Activated CD4-positive, alpha-beta T cell treated with anti-CD3 and anti-CD28 coated beads for 36 hours (primary cell): ENCODE measurements around the gene PPARG. TPM values are rescaled to one million over a fixed set of nuclear protein-coding genes. Genes with fewer than 3 reads are reported as not detected.
"Not testable (repeated sequence)": the region's sequence is repeated elsewhere in the genome, so short reads cannot be mapped to it uniquely, and the experiment has no call there.

ENCODE experiments used
- ATAC-seq: fragments of 200-7000 bp; cut with Tn5 transposase; one replicate; pipeline ENCODE4 v1.10.0; 2021; ENCODE audit warnings: mild to moderate bottlenecking, moderate library complexity
- CTCF ChIA-PET: fragments of 350-600 bp; sonication (Branson Sonifier 250); formaldehyde crosslinking; loops from one replicate; lab custom pipeline; 2021; ENCODE audit warnings: antibody characterized with exemption; lab: Charles Lee
- POLR2A ChIA-PET: fragments of 350-600 bp; sonication (Branson Sonifier 250); formaldehyde crosslinking; loops from one replicate; lab custom pipeline; 2021; ENCODE audit warnings: antibody characterized with exemption, inconsistent platforms; lab: Charles Lee
- DNase-seq: peaks from one replicate; pipeline ENCODE4 v3.0.0-alpha.2; 2020
- H3K27ac Mint-ChIP-seq: one replicate; pipeline ENCODE4 v1.8.0; 2021; ENCODE audit warnings: mixed read lengths
- H3K27me3 Mint-ChIP-seq: one replicate; pipeline ENCODE4 v1.8.0; 2021; ENCODE audit warnings: mixed read lengths
- H3K36me3 Mint-ChIP-seq: one replicate; pipeline ENCODE4 v1.8.0; 2021; ENCODE audit warnings: low read depth, mixed read lengths
- H3K4me1 Mint-ChIP-seq: one replicate; pipeline ENCODE4 v1.8.0; 2021; ENCODE audit warnings: mixed read lengths
- H3K4me3 Mint-ChIP-seq: one replicate; pipeline ENCODE4 v1.8.0; 2021; ENCODE audit warnings: mild to moderate bottlenecking, moderate library complexity, mixed read lengths
- H3K9me3 Mint-ChIP-seq: one replicate; pipeline ENCODE4 v1.8.0; 2021; ENCODE audit warnings: low read depth, mixed read lengths
- intact Hi-C, 2 experiments: fragments of 100-400 bp; cut with DNase I in 1 of 2; cut with micrococcal nuclease in 1 of 2; formaldehyde crosslinking; loops; one replicate each; pipeline versions ENCODE4 v1.14.2 to v1.15.1; 2022 to 2024; cut with DNase I, micrococcal nuclease
- total RNA-seq, 2 experiments: library from RNA; stranded (reverse); gene quantifications; one replicate each; pipeline ENCODE4 v1.2.3, GENCODE V29; 2021

The PPARG gene
- total RNA-seq, 2 experiments from 2014 or later, result 1.1 TPM

GRCh38 chr3:12468757-12469156, 179.9 kb downstream of the PPARG start:
- intact Hi-C loops, result no loop called here
- H3K4me1 Mint-ChIP-seq, result peaks cover 39% of the 10 kb centered on the region

DNA sequence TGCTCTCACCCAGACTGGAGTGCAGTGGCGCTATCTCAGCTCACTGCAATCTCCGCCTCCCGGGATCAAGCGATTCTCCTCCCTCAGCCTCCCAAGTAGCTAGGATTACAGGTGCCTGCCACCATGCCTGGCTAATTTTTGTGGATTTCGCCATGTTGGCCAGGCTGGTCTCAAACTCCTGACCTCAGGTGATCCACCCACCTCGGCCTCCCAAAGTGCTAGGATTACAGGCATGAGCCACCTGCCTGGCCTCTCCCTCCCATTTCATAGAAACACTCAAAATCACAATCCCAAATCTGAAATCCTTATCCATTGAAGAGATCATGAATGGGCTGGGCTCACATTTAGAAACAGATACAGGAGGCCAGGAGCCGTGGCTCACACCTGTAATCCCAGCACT, 180.4 kb downstream of the PPARG start:
- POLR2A ChIA-PET, result interaction anchor here (0.6 kb wide), 1 partner anchor 37 kb away, joined by 4 read pairs; no protein-coding TSS in a partner anchor
- not testable (repeated sequence) for ATAC-seq

More at GRCh38 chr3:12468757-12469156, 179.9 kb downstream of the PPARG start:
- DNase-seq, result no peak
- no peaks in the 10 kb centered on the region for H3K27me3 Mint-ChIP-seq
- no peaks in the 10 kb centered on the region for H3K9me3 Mint-ChIP-seq
- ChIA-PET POLR2A (no interaction called here), CTCF (interaction anchor here (0.7 to 3.8 kb wide), 2 partner anchors 332 to 510 kb away, joined by 3 to 25 read pairs; no protein-coding TSS in a partner anchor)
- H3K27ac Mint-ChIP-seq, result no peak overlapping the region
- no peaks in the 10 kb centered on the region for H3K36me3 Mint-ChIP-seq
- H3K4me3 Mint-ChIP-seq, result no peak overlapping the region
- no peak for ATAC-seq

GRCh38 chr3:12470111-12470510, 181.2 kb downstream of the PPARG start:
- ChIA-PET POLR2A (no interaction called here), CTCF (interaction anchor here (0.6 to 3.8 kb wide), 14 partner anchors 9 to 1633 kb away, joined by 3 to 25 read pairs (median 4); partner anchors contain the start of gene TSEN2)
- H3K9me3 Mint-ChIP-seq, result no peaks in the 10 kb centered on the region
- ATAC-seq (no peak), DNase-seq (no peak)
- H3K4me1 Mint-ChIP-seq, result peaks cover 36% of the 10 kb centered on the region
- intact Hi-C loops, result loop anchor here (2.0 to 5.0 kb wide), 2 partner anchors 48 to 283 kb away; no protein-coding TSS in a partner anchor
- H3K4me3 Mint-ChIP-seq, result no peak overlapping the region
- no peaks in the 10 kb centered on the region for H3K36me3 Mint-ChIP-seq
- H3K27me3 Mint-ChIP-seq, result no peaks in the 10 kb centered on the region
- no peak overlapping the region for H3K27ac Mint-ChIP-seq

More for the DNA sequence above, 180.4 kb downstream of the PPARG start:
- H3K9me3 Mint-ChIP-seq, H3K27me3 Mint-ChIP-seq, H3K36me3 Mint-ChIP-seq, H3K4me3 Mint-ChIP-seq, H3K27ac Mint-ChIP-seq, DNase-seq, intact Hi-C loops: not testable (repeated sequence)
- CTCF ChIA-PET, result interaction anchor here (0.7 to 3.8 kb wide), 2 partner anchors 333 to 510 kb away, joined by 3 to 25 read pairs; no protein-coding TSS in a partner anchor
- H3K4me1 Mint-ChIP-seq, result peaks cover 37% of the 10 kb centered on the region

- intact Hi-C loops, result loop anchor here (1.0 to 5.0 kb wide), 8 partner anchors 14 to 291 kb away; partner anchors contain the start of gene TSEN2 (in 1 of the 2)
- Mint-ChIP-seq H3K27me3 (no peaks in the 10 kb centered on the region), H3K4me1 (peaks cover 36% of the 10 kb centered on the region), H3K36me3 (no peaks in the 10 kb centered on the region), H3K27ac (peak overlapping the region; percentile 81), H3K9me3 (no peaks in the 10 kb centered on the region), H3K4me3 (peak overlapping the region; percentile 12)
- DNase-seq, result no peak
- no peak for ATAC-seq
- ChIA-PET CTCF (interaction anchor here (0.6 to 3.8 kb wide), 17 partner anchors 9 to 1632 kb away, joined by 3 to 25 read pairs (median 3); partner anchors contain the start of gene TSEN2), POLR2A (interaction anchor here (1.0 kb wide), 1 partner anchor 75 kb away, joined by 3 read pairs; no protein-coding TSS in a partner anchor)
These were observed 181.8 kb downstream of the PPARG start for GRCh38 chr3:12470680-12471079.

DNA sequence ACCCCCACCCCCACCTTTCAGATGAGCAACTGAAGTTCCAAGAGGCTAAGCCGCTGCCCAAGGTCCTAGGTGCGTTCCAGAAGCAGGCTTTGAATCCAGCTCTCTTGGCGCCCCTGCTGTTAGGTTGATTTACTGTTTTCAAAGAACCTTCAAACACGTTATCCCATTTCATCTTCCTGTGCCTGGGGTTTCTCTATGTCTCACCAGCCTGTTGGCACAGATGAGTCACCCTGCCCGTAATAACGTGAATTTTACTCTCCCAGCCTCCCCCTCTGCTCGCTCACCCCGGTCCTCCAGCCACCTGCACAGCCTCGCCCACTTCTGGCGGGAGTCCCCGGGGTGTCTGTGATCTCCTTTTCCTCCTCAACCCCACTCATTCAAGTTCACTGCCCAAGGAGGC, 182.4 kb downstream of the PPARG start:
- intact Hi-C loops, result loop anchor here (1.0 to 5.0 kb wide), 8 partner anchors 13 to 292 kb away; partner anchors contain the start of gene TSEN2 (in 1 of the 2)
- Mint-ChIP-seq H3K4me1 (peaks cover 36% of the 10 kb centered on the region), H3K9me3 (no peaks in the 10 kb centered on the region), H3K36me3 (no peaks in the 10 kb centered on the region), H3K27ac (peak overlapping the region; percentile 81), H3K4me3 (peak overlapping the region; percentile 12), H3K27me3 (no peaks in the 10 kb centered on the region)
- DNase-seq (peak; percentile 91), ATAC-seq (peak; percentile 96)
- ChIA-PET POLR2A (interaction anchor here (0.7 to 1.0 kb wide), 2 partner anchors 76 to 292 kb away, joined by 3 read pairs; no protein-coding TSS in a partner anchor), CTCF (interaction anchor here (0.6 to 3.8 kb wide), 15 partner anchors 9 to 335 kb away, joined by 3 to 25 read pairs (median 3); partner anchors contain the start of gene TSEN2)

GRCh38 chr3:12472000-12472610, 183.2 kb downstream of the PPARG start:
- Mint-ChIP-seq H3K27ac (peak overlapping the region; percentile 81), H3K4me1 (peaks cover 36% of the 10 kb centered on the region), H3K27me3 (no peaks in the 10 kb centered on the region), H3K9me3 (no peaks in the 10 kb centered on the region), H3K4me3 (no peak overlapping the region), H3K36me3 (no peaks in the 10 kb centered on the region)
- intact Hi-C loops, result loop anchor here (1.0 to 5.0 kb wide), 8 partner anchors 12 to 293 kb away; partner anchors contain the start of gene TSEN2 (in 1 of the 2)
- CTCF ChIA-PET, result interaction anchor here (0.8 to 3.8 kb wide), 4 partner anchors 8 to 336 kb away, joined by 3 to 25 read pairs (median 6); partner anchors contain the start of gene TSEN2
- ATAC-seq (no peak), DNase-seq (no peak)
- POLR2A ChIA-PET, result interaction anchor here (0.6 kb wide), 1 partner anchor 192 kb away, joined by 3 read pairs; no protein-coding TSS in a partner anchor

- peaks cover 36% of the 10 kb centered on the region for H3K4me1 Mint-ChIP-seq
- H3K9me3 Mint-ChIP-seq, result no peaks in the 10 kb centered on the region
- ATAC-seq, result no peak
- no peaks in the 10 kb centered on the region for H3K27me3 Mint-ChIP-seq
- no peak overlapping the region for H3K4me3 Mint-ChIP-seq
- no peak overlapping the region for H3K27ac Mint-ChIP-seq
- no peaks in the 10 kb centered on the region for H3K36me3 Mint-ChIP-seq
- DNase-seq, result no peak
- POLR2A ChIA-PET, result interaction anchor here (0.6 kb wide), 1 partner anchor 193 kb away, joined by 3 read pairs; no protein-coding TSS in a partner anchor
- CTCF ChIA-PET, result interaction anchor here (1.2 kb wide), 1 partner anchor 337 kb away, joined by 8 read pairs; no protein-coding TSS in a partner anchor
- intact Hi-C loops, result loop anchor here in 1 of 2 experiments (5.0 kb wide), 1 partner anchor 50 kb away; no protein-coding TSS in a partner anchor
These were observed 183.9 kb downstream of the PPARG start for GRCh38 chr3:12472796-12473195.

GRCh38 chr3:12473511-12473910, 184.6 kb downstream of the PPARG start:
- CTCF ChIA-PET, result interaction anchor here (0.9 to 1.2 kb wide), 2 partner anchors 10 to 338 kb away, joined by 3 to 8 read pairs; partner anchors contain the start of gene TSEN2
- Mint-ChIP-seq H3K36me3 (no peaks in the 10 kb centered on the region), H3K9me3 (no peaks in the 10 kb centered on the region), H3K27me3 (no peaks in the 10 kb centered on the region), H3K27ac (peak overlapping the region; percentile 23), H3K4me1 (peaks cover 36% of the 10 kb centered on the region), H3K4me3 (no peak overlapping the region)
- intact Hi-C loops, result loop anchor here in 1 of 2 experiments (5.0 kb wide), 1 partner anchor 51 kb away; no protein-coding TSS in a partner anchor
- POLR2A ChIA-PET, result no interaction called here
- peak; percentile 25 for ATAC-seq
- peak; percentile 29 for DNase-seq

DNA sequence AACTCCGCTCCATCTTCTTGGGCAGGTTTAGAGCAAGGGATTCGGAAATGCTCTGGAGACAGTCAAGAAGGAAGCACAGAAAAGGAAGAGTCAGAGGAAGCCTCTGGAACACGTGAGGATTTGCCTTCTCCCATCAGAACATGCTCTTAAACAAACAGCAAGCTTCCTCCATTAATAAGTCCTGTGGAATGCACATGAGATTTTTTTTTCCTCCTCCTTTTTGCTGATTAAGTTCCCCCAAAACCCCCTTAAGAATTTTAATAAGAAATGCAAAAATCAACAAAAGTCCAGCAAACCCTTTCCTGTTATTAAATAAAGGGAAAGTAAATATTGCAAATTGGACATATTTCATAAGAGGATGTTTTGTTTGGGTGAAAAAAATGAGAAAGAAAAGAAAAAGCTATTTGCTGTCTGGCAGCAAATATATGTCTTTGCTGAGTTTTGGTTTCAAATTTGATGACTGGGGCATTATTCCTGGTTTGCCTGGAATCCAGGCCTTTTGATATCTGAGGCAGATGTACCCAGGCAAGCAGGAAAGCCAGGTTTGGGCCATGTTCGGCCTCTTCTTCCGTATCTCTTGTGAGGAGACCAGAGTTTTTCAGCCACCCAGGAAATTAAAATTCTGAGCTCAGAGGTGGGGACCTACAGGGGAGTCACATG, 187.5 kb downstream of the PPARG start:
- no peaks in the 10 kb centered on the region for H3K9me3 Mint-ChIP-seq
- intact Hi-C loops, result no loop called here
- no peak overlapping the region for H3K4me3 Mint-ChIP-seq
- ATAC-seq (no peak), DNase-seq (no peak)
- H3K4me1 Mint-ChIP-seq, result peaks cover 24% of the 10 kb centered on the region
- POLR2A ChIA-PET, result interaction anchor here (0.6 to 0.9 kb wide), 2 partner anchors 78 to 298 kb away, joined by 3 to 4 read pairs; no protein-coding TSS in a partner anchor
- no peaks in the 10 kb centered on the region for H3K36me3 Mint-ChIP-seq
- CTCF ChIA-PET, result interaction anchor here (0.6 to 6.5 kb wide), 5 partner anchors 12 to 341 kb away, joined by 3 to 141 read pairs (median 3); no protein-coding TSS in a partner anchor
- peak overlapping the region; percentile 49 for H3K27ac Mint-ChIP-seq
- H3K27me3 Mint-ChIP-seq, result no peaks in the 10 kb centered on the region

DNA sequence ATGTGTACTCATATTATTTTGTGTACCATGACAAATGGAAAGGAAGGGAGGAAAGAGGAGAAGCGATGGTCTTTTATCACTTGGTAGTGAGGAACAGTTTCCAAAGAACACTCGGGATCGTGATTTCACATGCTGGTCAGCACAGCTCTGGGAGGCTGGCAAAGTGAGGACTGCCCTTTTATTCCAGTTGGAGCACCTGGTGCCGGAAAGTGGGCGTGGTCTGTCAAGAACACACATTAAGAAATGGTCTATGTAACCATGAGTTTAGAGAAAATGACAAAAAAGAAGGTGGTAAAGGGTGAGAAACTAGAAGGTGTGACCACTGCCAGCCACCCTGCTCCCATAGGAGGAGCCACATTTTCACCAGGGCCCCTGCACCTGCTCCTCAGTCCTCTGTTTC, 188.4 kb downstream of the PPARG start:
- POLR2A ChIA-PET, result no interaction called here
- DNase-seq (no peak), ATAC-seq (no peak)
- no peaks in the 10 kb centered on the region for H3K36me3 Mint-ChIP-seq
- peaks cover 16% of the 10 kb centered on the region for H3K4me1 Mint-ChIP-seq
- no peaks in the 10 kb centered on the region for H3K27me3 Mint-ChIP-seq
- CTCF ChIA-PET, result interaction anchor here (0.6 to 6.5 kb wide), 3 partner anchors 302 to 1099 kb away, joined by 3 to 141 read pairs (median 3); no protein-coding TSS in a partner anchor
- H3K4me3 Mint-ChIP-seq, result no peak overlapping the region
- intact Hi-C loops, result no loop called here
- no peak overlapping the region for H3K27ac Mint-ChIP-seq
- no peaks in the 10 kb centered on the region for H3K9me3 Mint-ChIP-seq
